Measurements from ENCODE around the gene KCNK1.

GRCh38 chr1:233624289-233624688, 10.4 kb downstream of the KCNK1 start:
- no peak for TF ChIP-seq CTCF (IDR thresholded peaks at IDR 0.05)
- TF ChIP-seq TCF7L2 (IDR thresholded peaks at IDR 0.05; ENCODE audit: low read depth, low read length): no peak
- TF ChIP-seq POLR2AphosphoS5 (IDR thresholded peaks at IDR 0.05; ENCODE audit: low read depth, low read length): no peak
- TF ChIP-seq REST (IDR thresholded peaks at IDR 0.05; ENCODE audit: insufficient read depth in 1 of 2, low read depth in 2 of 2, low read length in 1 of 2): no peak

Data from Panc1 (cell line).